GM12878 (cell line): Measurements from ENCODE around the gene VANGL2. TPM values are rescaled to one million over a fixed set of nuclear protein-coding genes. Genes with fewer than 3 reads are reported as not detected.
A peak's percentile ranks its signal among the peaks of the same experiment; 100 is the strongest.

Experiments used
- CHD2 ChIP-seq: IDR thresholded peaks from 2 replicates; pipeline ENCODE4 v1.6.1; 2011; ENCODE audit warnings: low read depth, low read length, improper control_type of control experiment, borderline replicate concordance
- E2F4 ChIP-seq: IDR thresholded peaks from 2 replicates; pipeline ENCODE4 v1.6.1; 2012; ENCODE audit warnings: low read depth, low read length, improper control_type of control experiment
- IKZF2 ChIP-seq, 2 experiments: fragments of 450-650 bp; IDR thresholded peaks; 2 replicates each; pipeline ENCODE4 v1.6.1; 2017; ENCODE audit warnings: mild to moderate bottlenecking in 2 of 2, moderate library complexity in 2 of 2
- JUNB ChIP-seq: IDR thresholded peaks from 2 replicates; pipeline ENCODE4 v1.6.1; 2016; ENCODE audit warnings: antibody characterized with exemption, mild to moderate bottlenecking
- MAX ChIP-seq: IDR thresholded peaks from 2 replicates; pipeline ENCODE4 v1.6.1; 2012; ENCODE audit warnings: low read depth, low read length, improper control_type of control experiment
- MLLT1 ChIP-seq: fragments of 450-650 bp; IDR thresholded peaks from 2 replicates; pipeline ENCODE4 v1.6.1; 2016; ENCODE audit warnings: mild to moderate bottlenecking
- MTA3 ChIP-seq: IDR thresholded peaks from 2 replicates; pipeline ENCODE4 v1.6.1; 2012; ENCODE audit warnings: low read length, inconsistent platforms, borderline replicate concordance
- NRF1 ChIP-seq: conservative IDR thresholded peaks from 2 replicates; pipeline ENCODE4 v1.6.1; 2011; ENCODE audit warnings: mild to moderate bottlenecking, low read depth, low read length, improper control_type of control experiment
- PML ChIP-seq: IDR thresholded peaks from 2 replicates; pipeline ENCODE4 v1.6.1; 2012; ENCODE audit warnings: low read length, inconsistent platforms
- POLR2AphosphoS2 ChIP-seq: IDR thresholded peaks from 2 replicates; pipeline ENCODE4 v1.6.1; 2011; ENCODE audit warnings: low read depth, mild to moderate bottlenecking, low read length, improper control_type of control experiment, moderate library complexity
- REST ChIP-seq: IDR thresholded peaks from 2 replicates; pipeline ENCODE4 v1.6.1; 2012; ENCODE audit warnings: mild to moderate bottlenecking, low read depth, low read length
- SPI1 ChIP-seq: IDR thresholded peaks from 2 replicates; pipeline ENCODE4 v1.6.1; 2011; ENCODE audit warnings: low read depth, mild to moderate bottlenecking, low read length, moderate library complexity, borderline replicate concordance; ENCODE audit not compliant: insufficient read depth
- ZBED1 ChIP-seq: IDR thresholded peaks from 2 replicates; pipeline ENCODE4 v1.6.1; 2016; ENCODE audit warnings: borderline replicate concordance
- ZBTB40 ChIP-seq: fragments of 450-650 bp; IDR thresholded peaks from 2 replicates; pipeline ENCODE4 v1.6.1; 2016; ENCODE audit warnings: mild to moderate bottlenecking, moderate library complexity, borderline replicate concordance
- ZNF592 ChIP-seq: fragments of 450-650 bp; IDR thresholded peaks from 2 replicates; pipeline ENCODE4 v1.6.1; 2017; ENCODE audit warnings: mild to moderate bottlenecking, moderate library complexity
- polyA plus RNA-seq, 11 experiments: library from polyadenylated mRNA; depleted of rRNA in 4 of 11; unstranded in 6 of 11; stranded (reverse) in 5 of 11; fragments of >200 nt; fragmentation: Nextera tagmentation in 4 of 11; fragmentation: Illumina TruSeq in 1 of 11; extraction: Ambion mirVana in 4 of 11; extraction: Trizol in 1 of 11; gene quantifications; 1 replicate in 1 of 11; 2 replicates in 10 of 11; pipeline versions ENCODE4 v1.2.1 to v1.2.3, GENCODE V29; 2011 to 2016; ENCODE audit warnings: inconsistent platforms in 2 of 11, missing spikeins in 2 of 11, low read depth in 1 of 11
- total RNA-seq, 4 experiments: library from RNA; depleted of rRNA in 3 of 4; stranded (reverse); fragments of >200 nt in 3 of 4; fragmentation: Illumina TruSeq in 1 of 4; extraction: Trizol in 1 of 4; gene quantifications; 2 replicates each; pipeline versions ENCODE4 v1.2.1 to v1.2.3, GENCODE V29; 2013 to 2021

VANGL2 gene
- total and polyA plus RNA-seq, 10 of the 15 experiments (the other 5 are each of a cell fraction or from before 2014, with no cell fraction given), result 0.10 to 5.0 (median 0.27) TPM

- TF ChIP-seq ZNF592, result peak; percentile 71; the same call in 1 of the 2 replicates
- no peak for TF ChIP-seq E2F4
- TF ChIP-seq ZBED1, result peak; percentile 25; the same call in 1 of the 2 replicates
- no peak for TF ChIP-seq NRF1
- no peak; the same call in 1 of the 2 replicates for TF ChIP-seq MLLT1
- TF ChIP-seq MAX, result peak; percentile 63; the same call in 1 of the 2 replicates
- peak; percentile 59; the same call in 1 of the 2 replicates for TF ChIP-seq ZBTB40
- no peak for TF ChIP-seq CHD2
- peak; percentile 68 for TF ChIP-seq PML
- peak; percentile 93 for TF ChIP-seq JUNB
- no peak for TF ChIP-seq POLR2AphosphoS2
- peak; percentile 9; the same call in 1 of the 2 replicates for TF ChIP-seq SPI1
- TF ChIP-seq IKZF2 (IDR thresholded peaks at IDR 0.05), result peak; percentile 95
- 0 out of 2 replicates have a peak, but pooled peaks have one; percentile 57 for TF ChIP-seq MTA3
- no peak for TF ChIP-seq REST
Observed at GRCh38 chr1:160432371-160432786, 32.0 kb downstream of the VANGL2 start (continued).
